Activated CD4-positive, alpha-beta T cell treated with anti-CD3 and anti-CD28 coated beads for 36 hours (primary cell): ENCODE measurements around the gene RBM47. TPM values are rescaled to one million over a fixed set of nuclear protein-coding genes. Genes with fewer than 3 reads are reported as not detected.

ENCODE experiments used
- ATAC-seq: fragments of 200-7000 bp; cut with Tn5 transposase; one replicate; pipeline ENCODE4 v1.10.0; 2021; ENCODE audit warnings: mild to moderate bottlenecking, moderate library complexity
- CTCF ChIA-PET: fragments of 350-600 bp; sonication (Branson Sonifier 250); formaldehyde crosslinking; loops from one replicate; lab custom pipeline; 2021; ENCODE audit warnings: antibody characterized with exemption; lab: Charles Lee
- POLR2A ChIA-PET: fragments of 350-600 bp; sonication (Branson Sonifier 250); formaldehyde crosslinking; loops from one replicate; lab custom pipeline; 2021; ENCODE audit warnings: antibody characterized with exemption, inconsistent platforms; lab: Charles Lee
- DNase-seq: peaks from one replicate; pipeline ENCODE4 v3.0.0-alpha.2; 2020
- H3K27ac Mint-ChIP-seq: one replicate; pipeline ENCODE4 v1.8.0; 2021; ENCODE audit warnings: mixed read lengths
- H3K27me3 Mint-ChIP-seq: one replicate; pipeline ENCODE4 v1.8.0; 2021; ENCODE audit warnings: mixed read lengths
- H3K36me3 Mint-ChIP-seq: one replicate; pipeline ENCODE4 v1.8.0; 2021; ENCODE audit warnings: low read depth, mixed read lengths
- H3K4me1 Mint-ChIP-seq: one replicate; pipeline ENCODE4 v1.8.0; 2021; ENCODE audit warnings: mixed read lengths
- H3K4me3 Mint-ChIP-seq: one replicate; pipeline ENCODE4 v1.8.0; 2021; ENCODE audit warnings: mild to moderate bottlenecking, moderate library complexity, mixed read lengths
- H3K9me3 Mint-ChIP-seq: one replicate; pipeline ENCODE4 v1.8.0; 2021; ENCODE audit warnings: low read depth, mixed read lengths
- intact Hi-C, 2 experiments: fragments of 100-400 bp; cut with DNase I in 1 of 2; cut with micrococcal nuclease in 1 of 2; formaldehyde crosslinking; loops; one replicate each; pipeline versions ENCODE4 v1.14.2 to v1.15.1; 2022 to 2024; cut with DNase I, micrococcal nuclease
- microRNA-seq: library from miRNA; unstranded; fragments of <30 nt; microRNA quantifications from one replicate; pipeline ENCODE4 v1.2.0, GENCODE V29; 2021; ENCODE audit warnings: borderline replicate concordance
- total RNA-seq, 2 experiments: library from RNA; stranded (reverse); gene quantifications; one replicate each; pipeline ENCODE4 v1.2.3, GENCODE V29; 2021

RBM47 gene
- total RNA-seq, 2 experiments from 2014 or later: 3.2 to 4.4 TPM

DNA sequence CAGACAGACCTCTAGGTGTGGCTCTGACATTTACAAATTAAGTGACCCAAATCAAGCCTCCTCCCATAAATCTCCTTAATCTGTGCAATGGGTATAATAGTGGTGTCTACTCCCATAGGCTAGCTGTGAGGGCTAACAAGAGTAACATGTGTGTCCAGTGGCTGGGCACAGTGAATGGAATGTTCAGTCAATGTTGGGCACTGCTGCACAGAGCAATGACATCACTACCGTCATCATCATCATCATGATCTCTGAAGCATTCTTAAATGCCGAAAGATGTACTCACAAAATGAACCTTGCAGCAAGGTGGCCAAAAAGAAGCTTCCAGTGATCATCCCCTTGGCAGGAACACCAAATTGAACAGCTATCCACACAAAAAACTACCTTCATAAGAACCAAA is 251.0 kb downstream of the RBM47 start:
- Mint-ChIP-seq H3K36me3 (no peaks in the 10 kb centered on the region), H3K4me3 (no peak overlapping the region), H3K4me1 (no peaks in the 10 kb centered on the region), H3K27me3 (no peaks in the 10 kb centered on the region), H3K9me3 (no peaks in the 10 kb centered on the region), H3K27ac (no peak overlapping the region)
- ATAC-seq (no peak), DNase-seq (no peak)
- ChIA-PET POLR2A (no interaction called here), CTCF (no interaction called here)
- intact Hi-C loops: no loop called here

DNA sequence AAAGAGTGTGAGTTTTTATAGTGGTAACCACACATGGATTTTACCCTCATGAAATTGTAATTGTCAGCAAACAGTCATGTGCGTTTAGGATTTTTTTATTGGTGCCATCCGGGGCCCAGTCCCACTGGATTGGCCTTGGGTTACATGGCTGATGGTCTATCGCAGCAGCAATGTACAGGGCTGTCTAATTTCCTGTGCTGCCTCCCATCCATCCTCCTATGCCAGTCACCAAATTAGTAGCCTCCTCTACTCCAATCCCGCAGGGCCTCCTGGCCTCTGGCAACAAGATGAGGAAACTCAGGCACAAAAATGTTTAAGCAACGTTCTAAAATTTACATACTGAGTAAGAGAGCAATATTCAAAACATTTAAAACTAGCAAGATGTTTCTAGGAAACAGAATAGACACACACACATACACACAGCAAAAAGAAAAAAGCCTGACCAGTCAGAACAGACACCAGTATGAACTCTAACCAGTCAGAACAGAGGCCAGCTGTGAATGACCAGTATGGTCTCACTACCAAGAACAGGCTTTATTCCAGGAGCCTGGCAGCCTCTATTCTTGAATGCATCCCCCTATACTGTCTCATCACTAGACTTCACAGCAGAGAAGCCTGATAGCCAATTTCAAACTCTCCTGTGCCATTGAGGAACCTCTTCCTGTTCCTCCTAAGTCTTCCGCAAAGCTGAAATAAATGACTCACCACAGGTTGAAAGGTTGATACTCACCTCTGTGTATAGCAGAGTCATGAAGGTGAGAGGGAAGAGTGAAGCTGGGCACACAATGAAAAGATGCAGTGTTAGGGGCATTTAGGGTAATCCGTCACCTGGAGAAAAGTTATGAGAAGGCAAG is 251.9 kb downstream of the RBM47 start:
- no peaks in the 10 kb centered on the region for H3K27me3 Mint-ChIP-seq
- POLR2A ChIA-PET: no interaction called here
- H3K4me3 Mint-ChIP-seq: no peak overlapping the region
- DNase-seq: no peak
- no peaks in the 10 kb centered on the region for H3K36me3 Mint-ChIP-seq
- H3K4me1 Mint-ChIP-seq: no peaks in the 10 kb centered on the region
- CTCF ChIA-PET: no interaction called here
- intact Hi-C loops: no loop called here
- no peak for ATAC-seq
- no peak overlapping the region for H3K27ac Mint-ChIP-seq
- H3K9me3 Mint-ChIP-seq: no peaks in the 10 kb centered on the region

DNA sequence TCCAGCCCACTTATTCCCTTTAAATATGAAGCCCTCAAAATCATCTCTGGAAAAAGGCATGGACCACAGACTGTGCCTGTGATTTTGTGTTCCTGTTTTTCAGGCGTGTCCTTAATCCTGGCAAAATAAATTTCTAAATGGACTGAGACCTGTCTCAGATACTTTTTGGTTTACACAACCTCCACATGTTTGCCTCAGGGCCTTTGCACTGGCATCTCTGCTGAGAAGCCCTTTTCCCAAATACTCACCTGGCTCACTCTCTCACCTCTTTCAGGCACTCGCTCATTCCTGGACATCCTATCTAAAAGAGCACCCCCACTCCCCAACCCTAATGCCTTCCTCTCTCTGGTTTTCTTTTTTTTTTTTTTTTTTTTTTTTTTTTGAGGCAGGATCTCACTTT is 254.0 kb downstream of the RBM47 start:
- Mint-ChIP-seq H3K4me3 (no peak overlapping the region), H3K4me1 (no peaks in the 10 kb centered on the region), H3K27ac (no peak overlapping the region), H3K9me3 (no peaks in the 10 kb centered on the region), H3K36me3 (no peaks in the 10 kb centered on the region), H3K27me3 (no peaks in the 10 kb centered on the region)
- intact Hi-C loops: no loop called here
- ATAC-seq (no peak), DNase-seq (no peak)
- ChIA-PET CTCF (no interaction called here), POLR2A (no interaction called here)

DNA sequence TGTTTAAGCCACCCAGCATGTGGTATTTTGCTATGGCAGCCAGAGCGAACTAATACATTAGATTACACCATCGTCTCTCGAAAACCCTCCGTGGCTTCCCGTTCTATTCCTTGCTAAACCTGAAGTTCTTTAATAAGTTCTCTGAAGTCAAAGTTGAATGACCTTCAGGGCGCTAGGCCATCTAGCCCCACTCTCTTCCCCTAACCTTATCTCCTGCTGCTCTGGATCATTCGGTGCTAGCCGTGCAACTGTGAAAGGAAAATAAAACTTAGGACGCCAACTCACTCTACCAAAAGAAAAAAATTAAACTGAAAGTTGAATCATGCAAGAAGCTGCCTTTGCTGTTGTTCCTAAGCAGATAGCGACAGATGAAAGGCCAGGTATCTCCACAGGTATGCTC is 254.6 kb downstream of the RBM47 start:
- ChIA-PET POLR2A (no interaction called here), CTCF (no interaction called here)
- Mint-ChIP-seq H3K9me3 (no peaks in the 10 kb centered on the region), H3K4me1 (no peaks in the 10 kb centered on the region), H3K27ac (no peak overlapping the region), H3K4me3 (no peak overlapping the region), H3K36me3 (no peaks in the 10 kb centered on the region), H3K27me3 (no peaks in the 10 kb centered on the region)
- intact Hi-C loops: no loop called here
- DNase-seq: no peak
- ATAC-seq: no peak

DNA sequence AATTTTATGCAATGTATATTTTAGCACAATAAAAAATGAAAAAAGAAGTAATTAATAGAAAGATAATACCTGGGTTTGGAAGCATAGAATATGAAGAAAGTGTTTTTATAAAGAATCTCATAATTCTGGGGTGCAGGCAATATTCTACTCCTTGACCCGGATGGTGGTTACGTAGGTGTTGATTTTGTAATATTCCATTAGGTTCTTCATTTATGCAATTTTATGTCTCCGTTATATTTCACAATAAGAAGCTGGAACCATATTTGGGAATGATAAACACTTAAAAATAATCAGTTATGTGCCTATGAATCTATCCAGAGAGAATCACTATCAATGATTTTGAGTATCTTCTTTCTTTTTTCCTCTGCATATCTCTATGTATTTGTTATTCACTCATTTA is 256.0 kb downstream of the RBM47 start:
- H3K27me3 Mint-ChIP-seq: no peaks in the 10 kb centered on the region
- ATAC-seq (no peak), DNase-seq (no peak)
- H3K27ac Mint-ChIP-seq: no peak overlapping the region
- H3K4me3 Mint-ChIP-seq: no peak overlapping the region
- no peaks in the 10 kb centered on the region for H3K4me1 Mint-ChIP-seq
- H3K9me3 Mint-ChIP-seq: no peaks in the 10 kb centered on the region
- ChIA-PET CTCF (interaction anchor here (0.5 kb wide), 1 partner anchor 968 kb away, joined by 4 read pairs; no protein-coding TSS in a partner anchor), POLR2A (no interaction called here)
- H3K36me3 Mint-ChIP-seq: no peaks in the 10 kb centered on the region
- intact Hi-C loops: no loop called here

Small RNAs within 50 kb of the gene (microRNA-seq; reads per million reads assigned to microRNA genes)
- gene MIR4802: not detected

Other genes with a start within 250 kb of the RBM47 start
- gene NSUN7, start 120.1 kb upstream of the RBM47 start, total RNA-seq: under 1 TPM; 0.16 to 0.23 TPM